Fibroblast of lung (primary cell): Measurements from ENCODE around the gene GRIK2. TPM values are rescaled to one million over a fixed set of nuclear protein-coding genes. Genes with fewer than 3 reads are reported as not detected.

Experiments
- DNase-seq, 2 donors: peaks; one replicate each; pipeline versions ENCODE4 v3.0.0 to v3.0.0-alpha.2; 2010; ENCODE audit warnings: low read depth in 2 of 2
- H2AFZ ChIP-seq: 2 replicates; pipeline ENCODE4 v1.5.1; 2012; ENCODE audit warnings: low read length, control low read depth, inconsistent platforms
- H3K27ac ChIP-seq: 2 replicates; pipeline ENCODE4 v1.5.1; 2011; ENCODE audit warnings: low read length, control low read depth; ENCODE audit not compliant: insufficient read depth
- H3K27me3 ChIP-seq: 2 replicates; pipeline ENCODE4 v1.5.1; 2011; ENCODE audit warnings: mild to moderate bottlenecking, low read length; ENCODE audit not compliant: control insufficient read depth, insufficient read depth
- H3K36me3 ChIP-seq: 2 replicates; pipeline ENCODE4 v1.5.1; 2011; ENCODE audit warnings: low read length; ENCODE audit not compliant: control insufficient read depth, insufficient read depth
- H3K4me1 ChIP-seq: 2 replicates; pipeline ENCODE4 v1.5.1; 2011; ENCODE audit warnings: low read length; ENCODE audit not compliant: control insufficient read depth, insufficient read depth; ENCODE audit errors: extremely low read depth
- H3K4me2 ChIP-seq: 2 replicates; pipeline ENCODE4 v1.5.1; 2011; ENCODE audit warnings: low read length, control low read depth; ENCODE audit not compliant: insufficient read depth; ENCODE audit errors: extremely low read depth
- H3K4me3 ChIP-seq, 4 experiments: fragments of 200-600 bp in 1 of 4; sonication (generic) in 1 of 4; replicated peaks in 1 of 4; 2 replicates each; pipeline ENCODE4 v1.5.1; 2011 to 2016; ENCODE audit warnings: low read length in 4 of 4, low read depth in 3 of 4, mild to moderate bottlenecking in 3 of 4, control low read depth in 2 of 4, inconsistent platforms in 1 of 4, mixed read lengths in 1 of 4; ENCODE audit not compliant: insufficient read depth in 1 of 4; ENCODE audit errors: control extremely low read depth in 1 of 4
- H3K79me2 ChIP-seq: 2 replicates; pipeline ENCODE4 v1.5.1; 2012; ENCODE audit warnings: mild to moderate bottlenecking, low read length, inconsistent platforms; ENCODE audit not compliant: control insufficient read depth, insufficient read depth
- H3K9ac ChIP-seq: 2 replicates; pipeline ENCODE4 v1.5.1; 2011; ENCODE audit warnings: mild to moderate bottlenecking, low read length, control low read depth; ENCODE audit not compliant: insufficient read depth
- H3K9me3 ChIP-seq: 2 replicates; pipeline ENCODE4 v1.5.1; 2012; ENCODE audit warnings: low read depth, low read length; ENCODE audit not compliant: control insufficient read depth, insufficient read depth
- H4K20me1 ChIP-seq: 2 replicates; pipeline ENCODE4 v1.5.1; 2011; ENCODE audit warnings: low read length; ENCODE audit not compliant: control insufficient read depth, insufficient read depth; ENCODE audit errors: extremely low read depth
- CTCF ChIP-seq, 2 donors: IDR thresholded peaks in 1 of 2; conservative IDR thresholded peaks in 1 of 2; 1 replicate in 1 of 2; 2 replicates in 1 of 2; pipeline ENCODE4 v1.5.1; 2011 to 2012; ENCODE audit warnings: low read length in 2 of 2, control low read depth in 1 of 2, inconsistent platforms in 1 of 2, low read depth in 1 of 2, mild to moderate bottlenecking in 1 of 2
- EZH2 ChIP-seq: IDR thresholded peaks from 2 replicates; pipeline ENCODE4 v1.5.1; 2012; ENCODE audit warnings: low read length, control low read depth, mild to moderate bottlenecking; ENCODE audit errors: missing control alignments
- polyA plus RNA-seq, 2 donors: library from polyadenylated mRNA; depleted of rRNA in 1 of 2; stranded (reverse) in 1 of 2; unstranded in 1 of 2; fragments of >200 nt; gene quantifications; 2 replicates each; pipeline ENCODE4 v1.2.1, GENCODE V29; 2011 to 2012; ENCODE audit warnings: missing spikeins in 1 of 2
- total RNA-seq: library from RNA; depleted of rRNA; stranded (reverse); fragments of >200 nt; gene quantifications from 2 replicates; pipeline ENCODE4 v1.2.1, GENCODE V29; 2014

The GRIK2 gene
- total and polyA plus RNA-seq, 2 donors (not counting 1 experiment from before 2014, with no cell fraction given): 0.33 to 0.40 TPM

GRCh38 chr6:101607111-101607690, 213.7 kb downstream of the GRIK2 start:
- no peak overlapping the region for H2AFZ ChIP-seq
- H3K27ac ChIP-seq: no peak overlapping the region
- no peak overlapping the region for H3K9ac ChIP-seq
- H3K4me2 ChIP-seq: no peak overlapping the region
- no peaks in the 10 kb centered on the region for H3K79me2 ChIP-seq
- H4K20me1 ChIP-seq: no peaks in the 10 kb centered on the region
- no peaks in the 10 kb centered on the region for H3K4me1 ChIP-seq
- H3K36me3 ChIP-seq: no peaks in the 10 kb centered on the region
- no peaks in the 10 kb centered on the region for H3K9me3 ChIP-seq
- no peak for DNase-seq
- no peak for TF ChIP-seq CTCF (conservative IDR thresholded peaks at IDR 0.05 in 1 of 2, IDR thresholded peaks at IDR 0.05 in 1 of 2; ENCODE audit: low read depth in 1 of 2, low read length in 2 of 2)
- TF ChIP-seq EZH2: no peak
- no peaks in the 10 kb centered on the region for H3K27me3 ChIP-seq
- no peak overlapping the region for H3K4me3 ChIP-seq

GRCh38 chr6:101608703-101609102, 215.2 kb downstream of the GRIK2 start:
- no peak overlapping the region for H3K4me2 ChIP-seq
- no peaks in the 10 kb centered on the region for H4K20me1 ChIP-seq
- no peak for TF ChIP-seq CTCF (conservative IDR thresholded peaks at IDR 0.05 in 1 of 2, IDR thresholded peaks at IDR 0.05 in 1 of 2; ENCODE audit: low read depth in 1 of 2, low read length in 2 of 2)
- no peak for TF ChIP-seq EZH2
- H3K9me3 ChIP-seq: no peaks in the 10 kb centered on the region
- H3K27ac ChIP-seq: no peak overlapping the region
- no peaks in the 10 kb centered on the region for H3K36me3 ChIP-seq
- H3K9ac ChIP-seq: no peak overlapping the region
- no peak for DNase-seq
- no peak overlapping the region for H3K4me3 ChIP-seq
- H3K79me2 ChIP-seq: no peaks in the 10 kb centered on the region
- no peaks in the 10 kb centered on the region for H3K4me1 ChIP-seq
- no peak overlapping the region for H2AFZ ChIP-seq
- H3K27me3 ChIP-seq: no peaks in the 10 kb centered on the region

GRCh38 chr6:101613556-101613955, 220.0 kb downstream of the GRIK2 start:
- H3K4me2 ChIP-seq: no peak overlapping the region
- no peaks in the 10 kb centered on the region for H3K36me3 ChIP-seq
- TF ChIP-seq CTCF (conservative IDR thresholded peaks at IDR 0.05 in 1 of 2, IDR thresholded peaks at IDR 0.05 in 1 of 2; ENCODE audit: low read depth in 1 of 2, low read length in 2 of 2): no peak
- no peak for TF ChIP-seq EZH2
- no peak overlapping the region for H3K9ac ChIP-seq
- no peaks in the 10 kb centered on the region for H3K27me3 ChIP-seq
- no peak overlapping the region for H3K4me3 ChIP-seq
- no peak for DNase-seq
- H3K27ac ChIP-seq: no peak overlapping the region
- H3K9me3 ChIP-seq: no peaks in the 10 kb centered on the region
- no peaks in the 10 kb centered on the region for H4K20me1 ChIP-seq
- H3K4me1 ChIP-seq: no peaks in the 10 kb centered on the region
- H3K79me2 ChIP-seq: no peaks in the 10 kb centered on the region
- H2AFZ ChIP-seq: no peak overlapping the region
